GM19043 (cell line): ENCODE results near the gene CLMP.
"Not testable (repeated sequence)": the region's sequence is repeated elsewhere in the genome, so short reads cannot be mapped to it uniquely, and the experiment has no call there.

Source experiments
- ATAC-seq: cut with Tn5 transposase; IDR thresholded peaks from one replicate; pipeline ENCODE4 v1.9.1; 2021; ENCODE audit warnings: low read depth; ENCODE audit not compliant: unreplicated experiment

CLMP gene

GRCh38 chr11:123218451-123218850 is 23.4 kb upstream of the CLMP start:
- no peak for ATAC-seq

DNA sequence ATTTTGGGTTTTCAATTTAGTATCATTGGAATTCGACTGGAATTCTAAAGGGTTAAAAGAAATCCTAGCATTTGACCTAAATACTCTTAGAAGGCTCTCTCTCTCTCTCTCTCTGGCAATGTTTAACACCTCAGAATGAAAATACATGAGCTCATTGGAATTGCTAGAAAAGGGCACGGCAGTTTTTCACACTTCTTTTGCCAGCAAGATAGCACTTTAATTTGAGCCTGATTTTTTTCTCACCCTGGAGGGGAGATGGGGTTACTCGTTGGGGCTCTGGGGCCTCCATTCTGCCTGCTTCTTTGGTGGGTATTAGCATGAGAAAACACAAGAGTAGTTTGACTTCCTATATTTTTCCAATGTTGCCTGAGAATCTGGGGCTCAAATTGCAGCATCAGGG is 22.8 kb upstream of the CLMP start:
- ATAC-seq = no peak

DNA sequence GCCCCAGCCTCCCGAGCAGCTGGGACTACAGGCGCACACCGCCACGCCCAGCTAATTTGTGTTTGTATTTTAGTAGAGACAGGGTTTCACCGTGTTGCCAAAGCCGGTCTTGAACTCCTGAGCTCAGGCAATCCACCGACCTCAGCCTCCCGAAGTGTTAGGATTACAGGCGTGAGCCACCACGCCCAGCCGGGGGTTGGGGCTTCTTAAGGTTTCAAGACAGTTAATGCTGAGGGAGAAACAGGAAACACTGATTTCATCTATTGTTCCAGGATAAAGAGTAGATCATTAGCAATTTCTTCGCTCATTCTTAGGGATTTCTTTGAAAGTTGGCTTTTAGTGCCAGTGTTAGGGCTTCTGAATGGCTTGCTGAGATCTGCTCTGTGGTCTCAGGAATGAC is 21.2 kb upstream of the CLMP start:
- ATAC-seq = no peak

GRCh38 chr11:123214940-123215339 is 19.9 kb upstream of the CLMP start:
- ATAC-seq = no peak

GRCh38 chr11:123214396-123214795 is 19.3 kb upstream of the CLMP start:
- ATAC-seq = no peak

GRCh38 chr11:123213307-123213771 is 18.3 kb upstream of the CLMP start:
- ATAC-seq = no peak

- no peak for ATAC-seq
These were observed 17.4 kb upstream of the CLMP start for GRCh38 chr11:123212406-123212805.

DNA sequence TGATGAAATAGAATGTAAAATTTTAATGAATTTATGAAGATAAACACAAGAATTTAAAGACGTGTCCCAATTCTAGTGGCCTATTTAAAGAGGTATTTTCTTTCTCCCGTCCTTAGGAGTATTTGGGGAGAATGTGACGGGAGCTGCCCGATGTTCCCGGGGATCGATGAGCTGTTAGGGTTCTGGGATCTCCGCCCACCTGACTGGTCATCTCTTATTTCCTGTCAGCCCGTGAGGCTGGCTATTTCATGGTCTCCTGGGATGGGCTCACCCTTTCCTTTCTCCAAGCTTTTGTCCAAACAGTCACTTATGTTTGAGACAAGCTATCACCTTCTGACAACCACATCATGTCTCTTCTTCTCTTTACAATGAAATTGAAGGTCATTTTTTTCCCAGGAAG is 16.9 kb upstream of the CLMP start:
- no peak for ATAC-seq

- ATAC-seq = no peak
These were observed 16.3 kb upstream of the CLMP start for GRCh38 chr11:123211149-123211852.

DNA sequence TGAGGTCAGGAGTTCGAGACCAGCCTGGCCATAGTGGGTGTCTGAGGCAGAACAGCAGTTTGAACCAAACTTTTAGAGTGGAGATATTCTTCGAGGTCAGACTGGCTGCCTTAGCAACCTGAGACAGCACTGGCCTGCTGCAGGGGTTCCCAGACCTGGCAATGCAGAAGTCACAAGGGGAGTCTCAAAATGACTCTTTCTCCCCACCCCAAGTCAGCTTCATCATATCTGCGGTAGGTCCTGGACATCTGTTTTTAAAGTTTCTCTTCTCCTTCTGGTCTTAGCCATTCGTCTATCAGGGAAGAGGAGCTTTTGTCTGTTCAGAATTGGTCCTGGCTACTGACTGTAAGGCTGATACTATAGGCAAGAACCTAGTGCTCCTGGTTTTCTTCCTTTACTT is 14.5 kb upstream of the CLMP start:
- ATAC-seq = no peak

GRCh38 chr11:123206791-123207434 is 11.9 kb upstream of the CLMP start:
- no peak for ATAC-seq

DNA sequence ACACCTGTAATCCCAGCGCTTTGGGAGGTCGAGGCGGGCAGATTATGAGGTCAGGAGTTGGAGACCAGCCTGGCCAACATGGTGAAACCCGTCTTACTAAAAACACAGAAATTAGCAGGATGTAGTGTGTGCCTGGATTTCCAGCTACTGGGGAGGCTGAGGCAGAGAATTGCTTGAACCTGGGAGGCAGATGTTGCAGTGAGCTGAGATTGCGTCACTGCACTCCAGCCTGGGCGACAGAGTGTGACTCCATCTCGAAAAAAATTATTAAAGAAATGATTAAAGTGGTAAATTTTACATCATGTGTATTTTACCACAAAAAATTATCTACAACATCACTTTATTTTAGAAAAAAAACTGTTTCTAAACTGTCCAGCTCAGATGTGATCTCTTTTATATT is 11.0 kb upstream of the CLMP start:
- ATAC-seq = not testable (repeated sequence)

DNA sequence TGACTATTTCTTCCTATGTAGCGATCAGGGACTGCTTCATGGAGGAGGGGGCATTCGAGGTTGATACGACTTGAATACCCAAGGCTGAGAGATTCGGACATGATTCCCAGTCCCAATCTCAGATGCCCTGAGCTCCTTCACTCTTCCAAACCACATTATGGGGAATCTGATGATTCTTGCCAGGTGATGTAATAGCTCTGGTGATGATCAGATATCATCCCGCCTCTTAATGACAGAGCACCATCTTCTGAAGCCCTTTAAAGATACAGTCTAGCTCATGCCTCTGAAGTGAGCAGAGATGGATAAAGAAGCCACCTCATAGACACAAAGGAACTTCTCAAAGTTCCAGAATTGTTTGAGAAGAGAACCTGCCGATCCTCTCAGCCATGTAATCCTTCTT is 8.9 kb upstream of the CLMP start:
- no peak for ATAC-seq

DNA sequence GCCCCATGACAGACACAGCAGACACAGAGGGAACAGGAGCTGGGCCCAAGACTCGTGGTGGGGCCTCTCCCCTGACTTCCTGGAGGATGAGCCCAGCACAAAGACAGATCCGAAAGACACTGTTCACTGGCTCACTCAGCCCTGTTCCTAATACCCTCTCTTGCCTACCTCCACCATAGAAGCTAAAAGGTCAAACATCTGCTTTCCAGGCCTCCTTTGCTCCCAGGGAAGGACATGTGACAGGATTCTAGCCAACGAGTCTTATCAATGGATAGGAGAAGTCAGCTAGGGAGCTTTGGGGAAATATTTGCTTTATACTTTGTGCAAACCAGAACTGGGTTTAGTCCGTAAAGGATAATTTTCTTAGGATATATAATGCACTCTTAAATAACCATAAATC is 8.4 kb upstream of the CLMP start:
- no peak for ATAC-seq

DNA sequence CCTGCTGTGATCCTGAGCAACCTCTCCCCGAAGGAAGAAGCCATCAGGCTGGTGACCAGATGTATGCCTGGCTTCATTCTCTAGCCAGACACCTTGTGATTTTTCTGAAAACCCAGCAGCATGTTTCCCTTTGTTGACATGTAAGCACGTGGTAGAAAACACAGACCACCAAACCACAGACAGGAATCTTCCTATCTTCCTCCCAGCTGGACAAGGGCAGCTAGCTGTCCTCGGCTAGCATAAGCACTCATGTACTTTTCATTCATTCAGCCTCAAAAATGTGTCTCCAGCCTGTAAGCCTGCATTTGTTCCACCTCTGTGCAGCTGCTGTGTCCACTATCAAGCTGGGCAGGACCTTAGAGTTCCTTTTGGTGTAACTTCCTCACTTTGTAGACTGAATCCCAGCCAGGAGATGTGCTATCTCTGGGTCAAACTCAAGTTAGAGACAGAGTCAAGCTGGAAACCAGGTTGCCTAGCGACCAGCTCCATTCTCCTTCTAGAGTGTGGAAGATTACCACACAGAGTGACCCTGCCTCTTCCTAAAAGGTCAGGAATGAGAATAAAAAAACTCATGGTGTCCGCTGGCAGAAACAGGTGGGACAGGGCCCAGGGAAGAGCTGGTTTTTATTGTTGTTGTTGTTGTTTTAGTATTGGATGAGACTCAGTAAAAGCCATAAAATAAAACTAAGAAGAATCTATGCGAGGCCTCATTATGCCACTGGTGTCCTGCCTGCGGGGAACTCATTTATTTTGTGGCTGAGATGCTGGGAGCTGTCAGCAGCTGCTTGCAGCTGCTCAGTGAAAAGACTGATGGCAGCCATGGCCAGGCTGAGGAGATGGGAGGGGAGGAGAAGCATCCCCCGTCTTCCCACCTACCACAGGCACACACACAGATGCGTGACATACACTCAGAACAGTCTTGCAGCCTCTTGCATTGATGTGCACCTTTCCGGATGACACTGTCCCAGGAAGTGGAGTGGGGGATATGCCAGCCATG is 7.4 kb upstream of the CLMP start:
- no peak for ATAC-seq

GRCh38 chr11:123200264-123200663 is 5.2 kb upstream of the CLMP start:
- ATAC-seq = no peak

DNA sequence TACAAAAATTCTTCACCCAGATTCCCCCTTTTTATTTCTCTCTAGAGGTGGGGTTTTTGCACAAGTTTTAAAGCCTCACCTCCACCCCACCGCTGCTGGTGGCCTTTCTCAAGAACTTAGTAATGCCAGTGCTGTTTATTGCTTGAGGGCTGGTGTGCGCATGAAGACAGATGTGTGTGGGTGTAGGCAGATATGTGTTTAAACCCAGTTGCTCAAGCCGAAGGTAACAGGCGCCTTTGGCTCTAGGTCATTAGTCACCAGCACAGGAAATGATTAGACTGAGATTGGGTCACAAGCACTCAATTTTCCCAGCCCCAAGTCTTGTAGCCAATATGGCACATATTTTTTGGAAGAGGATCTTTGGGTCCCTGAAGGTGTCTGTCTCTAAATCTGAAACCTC is 2.7 kb upstream of the CLMP start:
- no peak for ATAC-seq

- no peak for ATAC-seq
These were observed 1.1 kb upstream of the CLMP start for GRCh38 chr11:123196060-123196714.

GRCh38 chr11:123194337-123195187 is 486 bp downstream of the CLMP start:
- no peak for ATAC-seq

- no peak for ATAC-seq
These were observed 1.3 kb downstream of the CLMP start for GRCh38 chr11:123193742-123194141.
